GM12875 (cell line): Measurements from ENCODE around the gene INF2.

Source experiments
- H3K4me3 ChIP-seq: one replicate; pipeline ENCODE4 v1.5.1; 2011; ENCODE audit warnings: low read depth, low read length, control low read depth
- CTCF ChIP-seq: IDR thresholded peaks from 2 replicates; pipeline ENCODE4 v1.5.1; 2011; ENCODE audit warnings: low read depth, mild to moderate bottlenecking, control low read depth, inconsistent platforms, low read length, moderate library complexity, borderline replicate concordance; ENCODE audit not compliant: insufficient read depth

Gene INF2

GRCh38 chr14:104734051-104734587 lies 44.7 kb downstream of the INF2 start:
- no peak for TF ChIP-seq CTCF
- no peak overlapping the region for H3K4me3 ChIP-seq

GRCh38 chr14:104734601-104734990 lies 45.2 kb downstream of the INF2 start:
- no peak overlapping the region for H3K4me3 ChIP-seq
- TF ChIP-seq CTCF: no peak

GRCh38 chr14:104734991-104735779 lies 45.8 kb downstream of the INF2 start:
- no peak overlapping the region for H3K4me3 ChIP-seq
- no peak for TF ChIP-seq CTCF

GRCh38 chr14:104735830-104736642 lies 46.6 kb downstream of the INF2 start:
- no peak for TF ChIP-seq CTCF

GRCh38 chr14:104738375-104739019 lies 49.1 kb downstream of the INF2 start:
- no peak overlapping the region for H3K4me3 ChIP-seq
- no peak for TF ChIP-seq CTCF

More at GRCh38 chr14:104735830-104736642, 46.6 kb downstream of the INF2 start:
- H3K4me3 ChIP-seq: no peak overlapping the region

- H3K4me3 ChIP-seq: no peak overlapping the region
- TF ChIP-seq CTCF: no peak
Observed at GRCh38 chr14:104739026-104739425, 49.6 kb downstream of the INF2 start.
